SHP77 treated with DMSO at 0.1 percent for 48 hours (cell line): ENCODE results near the gene EEF1G.
"Not testable (repeated sequence)": the region's sequence is repeated elsewhere in the genome, so short reads cannot be mapped to it uniquely, and the experiment has no call there.

Experiments
- DNase-seq: peaks from one replicate; lab custom pipeline; 2025; lab: John Stamatoyannopoulos, UW

The EEF1G gene

GRCh38 chr11:62573592-62574362, at the start of gene EEF1G:
EEF1G (minus strand) TSS chr11:62573891; CDS start chr11:62573842, 49 bp downstream.
- peak; percentile 99 for DNase-seq

- no peak for DNase-seq
Measured at GRCh38 chr11:62622476-62623089, 48.9 kb upstream of the EEF1G start.

- DNase-seq, result peak; percentile 97
Measured at GRCh38 chr11:62621567-62622470, 48.1 kb upstream of the EEF1G start, which contains the start of gene B3GAT3. B3GAT3 (minus strand) TSS chr11:62621986; CDS start chr11:62621947, 39 bp downstream.

GRCh38 chr11:62621027-62621566, 47.4 kb upstream of the EEF1G start:
- no peak for DNase-seq

- DNase-seq, result not testable (repeated sequence)
Measured at GRCh38 chr11:62616957-62617356, 43.3 kb upstream of the EEF1G start.

- DNase-seq, result no peak
Measured at GRCh38 chr11:62615521-62615920, 41.8 kb upstream of the EEF1G start.

- no peak for DNase-seq
Measured at GRCh38 chr11:62614275-62614674, 40.6 kb upstream of the EEF1G start.

GRCh38 chr11:62613291-62613778, 39.6 kb upstream of the EEF1G start:
- peak; percentile 38 for DNase-seq

GRCh38 chr11:62612366-62613290, 38.9 kb upstream of the EEF1G start, which contains the start of the genes EML3 and ROM1:
EML3 (minus strand) TSS chr11:62612775; CDS start chr11:62612457, 318 bp downstream.
ROM1 (plus strand) TSS chr11:62613257; CDS start chr11:62613282, 25 bp downstream.
- peak; percentile 61 for DNase-seq

GRCh38 chr11:62611705-62612365, 38.1 kb upstream of the EEF1G start:
- peak; percentile 8 for DNase-seq

- DNase-seq, result no peak
Measured at GRCh38 chr11:62610814-62611704, 37.4 kb upstream of the EEF1G start.

GRCh38 chr11:62610403-62610802, 36.7 kb upstream of the EEF1G start:
- DNase-seq, result no peak

- DNase-seq, result no peak
Measured at GRCh38 chr11:62608776-62609175, 35.1 kb upstream of the EEF1G start.

GRCh38 chr11:62607714-62608113, 34.0 kb upstream of the EEF1G start:
- no peak for DNase-seq

GRCh38 chr11:62605902-62606301, 32.2 kb upstream of the EEF1G start:
- DNase-seq, result no peak

GRCh38 chr11:62605467-62605866, 31.8 kb upstream of the EEF1G start:
- DNase-seq, result no peak

GRCh38 chr11:62604460-62605120, 30.9 kb upstream of the EEF1G start:
- no peak for DNase-seq

GRCh38 chr11:62603776-62604299, 30.1 kb upstream of the EEF1G start:
- no peak for DNase-seq
